ENCODE data around the gene ZMAT5.
A peak's percentile ranks its signal among the peaks of the same experiment; 100 is the strongest.
"Not testable (repeated sequence)": the region's sequence is repeated elsewhere in the genome, so short reads cannot be mapped to it uniquely, and the experiment has no call there.

The ZMAT5 gene

DNA sequence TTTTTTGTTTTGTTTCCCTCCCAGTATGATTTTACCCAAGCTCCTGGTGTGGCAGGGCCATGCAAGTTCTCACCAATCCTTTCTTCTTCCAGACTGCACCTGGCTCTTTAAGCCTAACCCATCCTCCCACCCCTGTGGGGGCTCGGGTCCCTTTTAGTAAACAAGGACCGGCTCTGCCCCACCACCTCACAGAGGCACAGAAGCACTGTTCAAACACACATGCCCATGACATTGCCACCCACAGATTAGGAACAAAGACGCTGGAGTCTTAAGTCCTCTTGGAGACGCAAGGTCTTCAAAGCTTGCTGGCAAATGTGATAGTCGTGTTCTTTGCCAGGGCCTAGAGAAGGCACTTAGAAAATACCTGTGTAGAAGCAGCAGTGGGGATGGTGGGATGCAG is 19.2 kb upstream of the ZMAT5 start:
- no peak for DNase-seq (ENCODE audit: low read depth)

DNA sequence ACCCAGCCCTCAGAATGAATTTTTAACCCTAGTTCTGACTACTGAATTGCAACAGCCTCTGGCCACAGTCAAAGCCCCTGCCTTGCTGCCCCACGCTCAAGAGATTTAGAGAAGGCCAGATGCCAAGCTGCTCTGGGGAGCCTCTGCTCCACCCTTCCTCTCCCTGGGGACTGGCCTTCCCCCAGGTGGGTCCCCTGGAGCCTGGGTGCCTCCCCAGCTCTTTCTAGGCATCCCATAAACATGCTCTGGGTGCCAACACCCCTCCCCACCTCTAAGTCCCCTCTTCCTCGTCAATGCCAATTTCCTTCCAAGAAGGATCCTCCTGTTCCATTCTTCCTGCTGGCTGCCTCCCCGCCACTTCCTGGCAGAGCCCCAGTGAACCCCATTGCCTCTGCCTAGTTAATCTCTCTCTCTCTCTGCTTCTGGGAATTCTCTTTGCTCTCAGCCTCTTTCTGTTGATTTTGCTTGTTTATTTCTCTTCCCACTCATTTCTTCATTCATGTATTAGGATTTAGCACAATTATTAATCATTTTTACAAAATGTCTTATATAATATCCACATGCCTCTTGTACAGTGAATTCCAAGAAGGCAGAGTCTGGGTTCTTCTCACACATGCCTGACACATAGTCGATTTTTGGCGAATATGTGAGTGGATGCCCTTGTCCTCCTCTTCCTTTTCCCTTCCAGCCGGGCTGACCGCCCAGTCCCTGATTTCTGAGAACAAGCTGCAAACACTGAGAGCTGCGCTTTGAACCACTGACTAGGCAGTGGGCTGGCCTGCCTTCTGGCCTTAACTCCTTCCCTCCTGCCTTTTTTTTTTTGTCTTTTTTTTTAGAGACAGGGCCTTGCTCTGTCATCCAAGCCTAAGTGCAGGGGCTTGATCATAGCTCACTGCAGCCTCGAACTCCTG is 17.9 kb upstream of the ZMAT5 start:
- no peak for DNase-seq (ENCODE audit: low read depth)

DNA sequence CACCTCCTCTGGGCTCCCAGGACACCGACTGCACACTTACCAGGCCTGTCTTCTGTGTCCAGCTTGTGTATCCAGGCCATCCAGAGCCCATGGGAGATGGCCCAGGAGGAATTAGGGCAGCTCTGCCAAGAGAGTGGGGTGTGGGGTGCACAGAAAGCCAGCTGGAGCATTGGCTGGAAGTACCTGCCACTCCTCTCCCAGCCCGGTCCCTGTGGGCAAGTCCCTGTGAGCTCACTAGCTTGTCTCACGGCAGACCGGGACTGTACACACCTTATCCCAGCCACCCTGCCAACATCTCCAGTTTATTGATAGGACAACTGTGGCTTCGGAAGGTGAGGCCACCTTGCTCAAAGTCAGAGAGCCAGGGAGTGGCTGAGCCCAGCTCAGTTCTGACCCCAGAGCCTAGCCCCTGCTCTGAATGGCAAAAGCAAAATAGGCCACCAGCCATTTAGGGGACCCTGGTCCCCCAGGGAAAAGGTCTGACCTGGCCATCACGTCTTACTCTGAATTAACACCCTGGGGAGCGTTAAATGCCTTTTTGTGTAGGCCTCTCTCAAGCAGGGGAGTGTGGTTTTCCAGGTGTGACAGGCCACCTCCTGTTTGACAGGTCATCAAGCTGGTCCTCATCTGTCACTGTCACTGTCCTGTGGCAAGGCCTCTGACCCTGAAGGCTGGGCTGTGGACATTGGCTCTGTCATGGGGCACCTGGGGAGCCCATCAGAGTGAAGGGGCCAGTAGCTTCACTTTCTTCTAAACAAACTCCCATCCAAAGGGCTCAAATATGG is 15.4 kb upstream of the ZMAT5 start:
- DNase-seq (ENCODE audit: low read depth) = no peak

DNA sequence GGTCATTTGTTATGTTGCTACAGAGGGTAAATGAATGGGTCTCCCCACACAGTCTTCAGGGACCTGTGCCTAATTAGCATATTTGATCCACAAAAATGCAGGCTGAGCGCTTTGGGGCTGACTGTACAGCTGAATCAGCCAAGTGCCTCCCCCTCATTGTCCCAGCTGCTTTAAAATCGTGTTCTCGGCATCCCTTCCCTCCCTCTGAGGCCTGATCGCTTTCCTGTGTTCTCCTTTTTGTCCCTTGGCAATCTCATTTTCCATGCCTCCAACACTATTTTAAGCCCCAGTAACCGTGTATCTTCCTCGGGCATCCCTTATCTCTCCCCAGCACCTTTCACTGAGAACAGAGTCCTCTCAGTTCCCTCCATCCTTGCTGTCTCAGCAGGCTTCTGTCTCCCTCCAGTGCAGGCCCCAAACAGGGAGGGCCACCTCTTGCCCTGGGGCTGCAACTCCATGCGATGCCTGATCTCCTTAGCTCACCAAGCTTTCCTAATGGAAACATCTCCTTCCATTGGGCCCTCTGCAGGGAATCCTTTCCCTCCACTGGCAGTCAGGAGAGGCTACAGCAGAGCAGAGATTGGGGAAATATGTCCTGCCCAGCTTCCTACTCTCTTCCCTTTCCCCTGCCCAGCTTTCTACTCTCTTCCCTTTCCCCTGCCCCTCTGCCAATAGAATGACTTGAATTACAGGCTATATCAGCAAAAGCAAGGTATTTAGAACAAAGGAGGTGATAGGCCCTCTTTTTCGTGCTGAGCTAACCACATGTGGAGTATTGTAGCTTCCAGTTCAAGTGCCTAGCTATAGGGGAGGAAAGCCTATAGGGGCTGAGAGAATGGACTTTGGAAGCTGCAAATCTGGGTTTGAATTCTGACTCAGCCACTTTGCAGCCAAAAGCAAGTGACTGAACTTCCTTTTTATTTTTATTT is 14.2 kb upstream of the ZMAT5 start:
- no peak for DNase-seq (ENCODE audit: low read depth)

DNA sequence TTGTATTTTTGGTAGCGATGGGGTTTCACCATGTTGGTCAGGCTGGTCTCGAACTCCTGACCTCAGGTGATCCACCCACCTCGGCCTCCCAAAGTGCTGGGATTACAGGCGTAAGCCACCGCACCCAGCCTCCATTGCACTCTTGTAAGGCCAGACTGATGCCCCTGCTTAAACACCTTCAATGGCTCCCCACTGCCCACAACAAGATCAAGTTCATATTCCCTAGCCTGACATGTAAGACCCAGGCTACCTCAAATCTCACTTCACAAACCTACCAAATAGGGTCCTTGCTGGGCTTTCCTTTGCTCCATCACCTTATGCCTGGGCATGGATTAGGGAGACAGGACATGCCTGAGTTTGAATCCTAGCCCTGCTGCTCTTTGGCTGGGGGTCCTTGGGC is 13.4 kb upstream of the ZMAT5 start:
- no peak for DNase-seq (ENCODE audit: low read depth)

DNA sequence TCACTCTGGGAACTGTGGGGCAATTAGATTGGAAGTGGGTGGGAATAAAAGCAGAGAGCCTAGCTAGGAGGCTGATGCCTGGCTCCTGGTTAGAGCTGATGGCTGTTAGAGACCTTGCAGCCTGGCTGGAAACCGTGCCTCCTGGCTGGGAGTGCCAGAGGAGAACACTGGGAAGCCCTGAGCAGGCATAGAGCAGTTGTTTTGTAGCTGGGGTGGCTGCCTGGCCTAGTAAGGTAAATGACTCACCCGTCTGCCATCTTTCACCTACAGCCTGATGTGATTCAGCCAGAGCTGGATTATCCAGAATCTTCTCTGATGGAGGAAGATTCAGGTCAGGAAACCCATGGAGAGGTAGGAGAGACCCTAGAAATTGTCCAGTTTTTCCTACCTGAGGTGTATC is 6.4 kb upstream of the ZMAT5 start:
- DNase-seq (ENCODE audit: low read depth) = no peak

DNA sequence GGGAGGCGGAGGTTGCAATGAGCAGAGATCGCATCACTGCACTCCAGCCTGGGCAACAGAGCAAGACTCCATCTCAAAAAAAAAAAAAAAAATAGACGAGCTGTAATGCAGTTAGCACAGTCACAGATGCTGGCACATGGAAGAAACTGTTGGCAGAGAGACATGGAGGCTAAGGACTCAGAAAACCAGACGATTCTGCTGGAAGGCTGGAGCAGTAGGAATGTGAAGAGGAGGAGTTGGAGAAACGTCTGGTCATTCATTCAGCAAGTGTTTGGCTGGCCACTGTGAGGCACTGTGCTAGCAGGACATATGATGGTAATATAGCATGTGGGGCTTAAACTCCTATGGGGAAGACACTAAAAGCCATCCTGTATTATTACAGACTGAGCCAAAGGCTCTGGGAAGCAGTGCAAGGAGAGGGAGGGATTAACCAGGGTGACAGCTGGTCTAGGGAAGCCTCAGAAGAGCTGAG is 5.4 kb upstream of the ZMAT5 start:
- no peak for DNase-seq (ENCODE audit: low read depth)

DNA sequence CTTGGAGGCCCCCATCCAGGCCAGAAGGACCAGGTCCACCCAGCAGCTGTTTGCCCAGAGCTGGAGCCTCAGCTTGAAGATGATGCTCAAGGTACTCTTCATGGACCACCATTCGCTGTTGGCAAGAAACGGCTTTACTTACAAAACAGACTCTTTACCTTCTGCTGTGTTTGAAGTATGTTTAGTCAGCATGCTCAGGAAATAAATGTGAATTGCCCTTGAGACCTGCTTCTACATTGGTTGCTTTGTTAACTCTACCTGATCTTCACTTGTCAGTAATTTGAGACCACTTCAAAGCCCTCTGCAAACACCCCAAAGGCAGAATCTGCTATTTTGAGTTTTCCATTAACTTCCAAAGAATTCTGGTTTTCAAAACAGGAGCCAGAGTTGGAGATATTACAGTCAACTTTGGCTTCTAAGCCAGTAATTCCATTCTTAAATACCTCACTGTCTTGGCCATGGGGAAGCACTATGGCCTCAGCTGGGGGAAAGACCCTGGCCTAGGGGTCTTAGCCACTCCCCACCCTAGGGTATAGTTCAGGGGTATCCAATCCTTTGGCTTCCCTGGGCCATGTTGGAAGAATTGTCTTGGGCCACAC is 3.0 kb upstream of the ZMAT5 start:
- DNase-seq (ENCODE audit: low read depth) = no peak

DNA sequence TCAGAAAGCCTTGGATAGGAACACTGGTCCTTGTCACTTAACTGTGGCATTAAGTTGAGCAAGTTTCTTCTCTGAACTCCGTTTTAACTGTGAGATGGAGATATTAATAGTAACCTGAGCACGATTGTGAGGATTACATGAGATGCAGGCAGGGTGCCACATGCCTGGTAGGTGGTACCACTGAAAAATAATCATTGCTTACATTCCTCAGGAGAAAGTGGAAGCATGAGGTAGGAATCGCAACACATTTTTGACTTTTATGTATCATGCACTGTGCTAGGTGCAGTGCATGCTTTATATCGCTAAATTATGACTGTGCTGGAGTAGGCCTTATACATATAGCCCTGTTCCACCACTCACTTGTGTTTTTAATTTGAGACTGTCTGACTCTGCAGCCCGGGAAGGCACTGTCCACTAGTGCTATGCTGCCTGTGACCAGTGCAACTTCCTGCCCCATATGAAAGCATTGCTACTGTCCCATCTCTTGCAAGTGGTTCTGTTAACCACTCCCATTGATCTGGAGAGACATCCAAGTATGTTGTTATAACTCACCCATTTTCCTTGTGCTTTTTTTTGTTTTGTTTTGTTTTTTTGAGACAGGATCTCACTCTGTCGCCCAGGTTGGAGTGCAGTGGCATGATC is 1.4 kb upstream of the ZMAT5 start:
- no peak for DNase-seq (ENCODE audit: low read depth)

DNA sequence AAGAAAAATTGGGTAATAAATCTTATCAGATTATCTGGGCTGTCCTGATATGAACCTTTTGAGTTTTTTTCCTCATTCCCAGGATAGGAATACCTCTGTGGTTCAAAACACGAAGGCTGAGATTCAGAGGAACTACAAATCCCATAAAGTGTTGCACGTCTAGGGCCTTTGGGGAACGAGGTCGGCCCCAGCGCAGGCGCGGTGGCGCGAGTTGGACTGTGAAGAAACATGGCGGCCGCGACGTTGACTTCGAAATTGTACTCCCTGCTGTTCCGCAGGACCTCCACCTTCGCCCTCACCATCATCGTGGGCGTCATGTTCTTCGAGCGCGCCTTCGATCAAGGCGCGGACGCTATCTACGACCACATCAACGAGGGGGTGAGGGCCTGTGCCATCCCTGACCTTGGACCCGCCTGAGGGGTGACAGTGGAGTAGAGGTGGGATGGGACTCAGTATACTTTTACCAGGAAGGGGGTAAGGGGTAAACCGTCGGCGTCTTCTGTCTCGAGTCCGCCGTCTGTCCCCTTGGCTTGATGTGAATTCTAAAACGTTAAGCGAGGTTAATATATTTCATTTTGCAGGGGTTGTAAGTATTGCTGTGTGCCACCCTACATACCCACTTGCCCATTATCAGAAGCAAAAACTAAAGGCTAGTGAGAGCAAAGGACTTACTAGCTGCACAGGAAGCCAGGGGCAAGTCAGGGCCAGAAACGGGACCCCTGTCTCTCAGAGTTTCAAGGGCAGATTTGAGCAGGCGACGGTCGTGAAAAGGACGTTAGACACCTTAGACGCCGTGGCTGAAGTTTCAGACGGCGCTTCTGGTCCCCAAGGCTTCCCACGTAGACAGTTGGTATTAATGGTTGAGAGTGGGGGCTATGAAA is 604 bp upstream of the ZMAT5 start, which contains the start of gene UQCR10:
Gene UQCR10, plus strand, starts transcription at position 199 of the 881 bp plus-strand sequence. Its CDS starts 30 bp downstream, at position 229.
- DNase-seq (ENCODE audit: low read depth) = peak; percentile 87

DNA sequence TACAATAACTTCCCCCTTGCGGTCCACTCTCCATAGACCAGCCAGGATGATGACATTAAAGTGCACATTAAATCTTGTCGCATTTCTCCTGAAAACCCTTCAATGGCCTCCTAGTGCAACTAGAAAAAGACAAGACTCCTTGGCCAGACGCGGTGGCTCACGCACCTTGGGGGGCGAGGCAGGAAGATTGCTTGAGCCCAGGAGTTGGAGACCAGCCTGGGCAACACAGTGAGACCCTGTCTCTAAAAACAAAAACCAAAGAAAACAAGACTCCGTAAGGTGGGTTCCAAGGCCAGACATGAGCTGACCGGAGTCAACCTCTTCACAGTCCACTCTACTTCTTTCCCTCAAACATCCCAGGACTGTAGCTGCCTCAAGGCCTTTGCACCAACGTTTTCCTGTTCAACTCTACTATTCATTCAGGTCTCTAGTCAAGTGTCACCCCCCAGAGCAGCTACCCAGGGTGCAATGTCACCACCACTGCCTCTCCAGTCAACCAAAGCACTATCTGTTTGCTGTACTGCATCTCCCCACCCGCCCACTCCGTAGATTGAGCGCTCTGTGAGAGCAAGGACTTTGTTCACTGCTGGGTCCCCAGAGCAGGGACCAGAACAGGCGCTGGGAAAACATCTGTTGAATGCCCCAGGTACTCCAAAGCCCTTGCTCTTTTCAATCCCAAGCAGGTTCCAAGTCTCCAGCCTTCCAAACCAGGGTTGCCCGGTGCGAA is 739 bp downstream of the ZMAT5 start:
- peak; percentile 4 for DNase-seq (ENCODE audit: low read depth)

DNA sequence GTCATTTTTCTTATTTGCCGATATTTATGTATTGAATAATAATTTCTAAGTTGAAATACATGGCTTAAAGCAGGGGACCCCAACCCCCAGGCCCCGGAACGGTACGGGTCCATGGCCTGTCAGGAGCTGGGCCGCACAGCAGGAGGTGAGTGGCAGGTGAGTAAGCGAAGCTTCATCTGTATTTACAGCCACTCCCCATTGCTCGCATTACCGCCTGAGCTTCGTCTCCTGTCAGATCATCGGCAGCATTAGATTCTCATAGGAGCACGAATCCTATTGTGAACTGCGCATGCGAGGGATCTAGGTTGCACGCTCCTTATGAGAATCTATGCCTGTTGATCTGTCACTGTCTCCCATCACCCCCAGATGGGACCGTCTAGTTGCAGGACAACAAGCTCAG is 4.5 kb downstream of the ZMAT5 start:
- no peak for DNase-seq (ENCODE audit: low read depth)

DNA sequence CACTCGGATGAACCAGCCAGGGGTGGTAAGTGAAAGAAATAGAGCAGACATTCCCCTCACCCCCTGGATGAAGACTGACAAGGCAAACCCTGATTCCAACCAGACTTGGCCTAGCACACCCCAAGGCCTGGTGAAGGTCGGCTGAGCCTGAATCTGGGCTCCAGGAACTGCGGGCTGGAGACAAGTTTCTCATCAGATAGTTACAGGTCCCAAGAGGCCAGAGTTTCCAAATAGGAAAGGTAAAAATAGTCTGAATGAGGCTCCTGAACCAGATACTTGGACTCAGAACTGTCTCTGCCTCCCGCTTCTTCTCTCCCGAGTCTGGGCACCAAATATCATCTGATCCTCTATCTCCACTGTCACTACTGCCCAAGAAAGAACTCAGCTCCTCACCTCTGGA is 7.8 kb downstream of the ZMAT5 start:
- no peak for DNase-seq (ENCODE audit: low read depth)

DNA sequence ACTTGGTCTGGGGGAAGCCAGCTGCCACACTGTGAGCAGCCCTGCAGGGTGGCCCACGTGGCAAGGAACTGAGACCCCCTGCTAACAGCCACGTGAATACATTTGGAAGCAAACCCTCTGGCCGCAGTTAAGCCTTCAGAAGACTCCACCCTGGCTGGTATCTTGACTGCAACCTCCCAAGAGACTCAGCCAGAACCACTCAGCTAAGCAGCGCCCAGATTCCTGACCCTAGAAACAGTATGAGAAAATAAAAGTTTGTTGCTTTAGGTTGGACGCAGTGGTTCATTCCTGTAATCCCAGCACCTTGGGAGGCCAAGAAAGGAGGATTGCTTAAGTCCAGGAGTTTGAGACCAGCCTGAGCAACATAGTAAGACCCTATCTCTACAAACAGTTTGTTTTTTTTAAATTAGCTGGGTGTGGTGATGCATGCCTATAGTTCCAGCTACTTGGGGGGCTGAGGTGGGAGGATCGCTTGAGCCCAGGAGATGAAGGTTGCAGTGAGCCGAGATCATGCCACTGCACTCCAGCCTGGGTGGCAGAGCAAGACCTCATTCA is 8.7 kb downstream of the ZMAT5 start:
- DNase-seq (ENCODE audit: low read depth) = no peak

DNA sequence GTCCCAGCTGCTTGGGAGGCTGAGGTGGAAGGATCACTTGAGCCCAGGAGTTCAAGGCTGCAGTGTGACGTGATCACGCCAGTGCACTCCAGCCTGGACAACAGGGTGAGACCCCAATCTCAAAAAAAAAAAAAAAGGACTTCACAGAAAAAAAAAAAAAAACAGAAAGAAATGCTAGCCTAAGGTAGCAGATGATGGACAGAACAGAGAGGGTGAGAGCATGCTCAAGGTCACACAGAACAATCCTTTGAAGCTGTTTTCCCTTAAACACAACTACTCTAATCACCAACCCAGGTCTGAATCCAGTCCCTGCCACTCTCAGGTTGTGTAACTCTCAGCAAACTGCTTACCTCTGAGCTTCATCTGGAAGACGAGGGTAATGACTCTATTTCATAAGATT is 9.7 kb downstream of the ZMAT5 start:
- DNase-seq (ENCODE audit: low read depth) = no peak

DNA sequence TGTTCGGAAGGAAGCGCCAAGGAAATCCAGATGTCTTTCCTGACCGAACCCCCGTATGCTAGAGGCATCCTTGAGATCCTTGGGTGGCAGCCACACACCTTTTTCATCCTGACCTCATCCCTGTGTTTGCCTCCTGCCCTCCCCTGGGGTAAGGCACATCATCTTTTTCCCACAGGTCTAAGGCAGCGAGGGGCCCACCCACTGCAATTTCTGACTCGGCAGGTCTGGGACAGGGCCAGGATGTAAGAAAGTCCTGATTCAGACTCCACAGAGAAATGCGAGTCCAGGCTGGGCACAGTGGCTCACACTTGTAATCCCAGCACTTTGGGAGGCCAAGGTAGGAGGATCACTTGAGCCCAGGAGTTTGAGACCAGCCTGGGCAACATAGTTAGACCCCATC is 10.5 kb downstream of the ZMAT5 start:
- DNase-seq (ENCODE audit: low read depth) = no peak

DNA sequence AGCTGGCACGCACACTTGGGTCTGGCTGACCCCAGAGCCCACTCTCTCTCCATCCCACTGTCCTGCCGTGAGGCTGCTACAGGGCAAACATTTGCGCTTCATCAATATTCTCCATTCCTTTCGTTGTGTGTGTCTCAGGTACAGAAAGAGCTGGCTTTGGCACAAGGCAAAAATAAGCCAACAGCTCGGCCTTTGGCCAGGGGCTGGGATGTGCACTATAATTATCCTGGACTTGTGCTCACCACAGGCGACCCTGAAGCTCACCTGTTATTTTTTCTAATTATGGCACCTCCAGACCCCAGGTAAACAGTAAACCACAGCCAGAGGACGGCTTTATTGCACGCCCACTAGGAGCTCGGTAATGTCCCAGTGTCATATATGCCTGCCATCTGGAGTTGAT is 10.9 kb downstream of the ZMAT5 start:
- no peak for DNase-seq (ENCODE audit: low read depth)

DNA sequence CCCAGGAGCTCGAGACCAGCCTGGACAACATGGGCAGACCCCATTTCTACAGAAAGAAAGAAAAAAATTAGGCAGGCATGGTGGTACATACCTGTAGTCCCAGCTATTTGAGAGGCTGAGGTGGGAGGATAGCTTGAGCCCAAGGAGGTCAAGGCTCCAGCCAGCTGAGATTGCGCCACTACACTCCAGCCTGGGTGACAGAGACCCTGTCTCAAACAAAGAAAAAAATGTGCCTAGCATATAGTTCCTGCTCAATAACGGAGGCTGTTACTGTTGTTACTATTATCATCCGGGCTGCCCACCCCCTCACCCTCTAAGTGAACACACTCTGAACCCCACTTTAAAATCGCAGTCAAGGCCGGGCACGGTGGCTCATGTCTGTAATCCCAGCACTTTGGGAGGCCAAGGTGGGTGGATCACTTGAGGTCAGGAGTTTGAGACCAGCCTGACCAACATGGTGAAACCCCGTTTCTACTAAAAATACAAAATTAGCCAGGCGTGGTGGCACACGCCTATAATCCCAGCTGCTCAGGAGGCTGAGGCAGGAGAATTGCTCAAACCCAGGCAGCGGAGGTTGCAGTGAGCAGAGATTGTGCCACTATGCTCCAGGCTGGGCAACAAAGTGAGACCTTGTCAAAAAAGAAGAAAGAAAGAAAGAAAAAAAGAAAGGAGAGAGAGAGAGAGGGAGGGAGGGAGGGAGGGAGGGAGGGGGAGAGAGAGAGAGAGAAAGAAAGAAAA is 12.0 kb downstream of the ZMAT5 start:
- not testable (repeated sequence) for DNase-seq (ENCODE audit: low read depth)
